HT1080 (cell line): ENCODE measurements around the gene UTF1. TPM values are rescaled to one million over a fixed set of nuclear protein-coding genes. Genes with fewer than 3 reads are reported as not detected.
"Not testable (repeated sequence)": the region's sequence is repeated elsewhere in the genome, so short reads cannot be mapped to it uniquely, and the experiment has no call there.

Experiments used
- DNase-seq: peaks from one replicate; pipeline ENCODE4 v3.0.0-alpha.2; 2015; ENCODE audit warnings: low read depth
- total RNA-seq: library from RNA; depleted of rRNA; stranded (reverse); fragments of >200 nt; shearing (Covaris generic); gene quantifications from 2 replicates; pipeline ENCODE4 v1.2.3, GENCODE V29; 2014

Gene UTF1
- total RNA-seq, 1 experiment from 2014 or later: not detected

DNA sequence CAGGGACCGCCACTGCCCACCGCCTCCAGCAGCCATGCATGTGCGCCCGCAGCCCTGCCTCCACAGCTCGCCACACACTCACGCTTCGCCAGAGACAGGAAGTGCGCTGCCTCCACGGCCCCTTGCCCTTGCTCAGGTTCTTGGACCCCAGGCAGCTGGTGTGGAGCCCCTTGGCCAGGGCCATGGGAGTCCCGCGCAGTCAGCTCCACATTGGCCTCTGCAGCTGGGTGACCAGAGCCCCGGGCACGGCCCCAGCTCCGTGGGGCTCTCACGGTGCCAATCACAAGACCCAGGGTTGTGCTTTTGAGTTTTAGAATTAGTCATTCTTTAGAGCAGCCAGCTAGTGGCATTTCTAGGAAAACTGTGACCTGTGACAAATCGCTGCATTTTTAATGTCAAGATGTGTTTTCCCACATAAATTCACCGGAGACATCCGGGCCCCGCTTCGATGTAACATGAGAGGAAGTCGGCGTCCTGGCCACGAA, 4.3 kb upstream of the UTF1 start:
- DNase-seq: no peak

DNA sequence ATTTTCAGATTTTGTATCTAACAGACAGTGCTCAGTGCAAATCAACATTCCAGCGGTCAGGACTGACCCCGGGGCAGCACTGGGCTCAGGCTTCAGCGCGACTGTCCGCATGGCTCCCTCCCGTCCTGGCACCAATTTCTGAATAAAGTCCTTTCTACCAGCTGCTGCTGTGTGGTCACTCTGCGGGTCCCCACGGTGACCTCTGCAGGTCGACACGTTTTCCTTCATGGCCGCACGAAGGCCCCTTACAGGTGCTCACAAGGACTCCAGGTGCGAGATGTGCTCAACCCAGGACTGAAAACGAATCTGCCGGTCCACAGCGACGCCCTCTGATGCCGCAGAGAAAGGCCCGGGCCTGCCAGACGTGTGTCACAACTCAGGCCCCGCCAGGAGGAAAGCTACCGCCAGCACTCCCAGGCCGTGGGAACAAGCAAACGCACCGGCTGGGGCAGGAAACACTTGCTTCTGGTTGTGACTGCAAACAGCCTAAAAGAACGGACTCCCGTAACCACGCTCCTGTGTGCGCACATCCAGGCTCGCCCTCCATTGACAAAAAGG, 3.7 kb upstream of the UTF1 start:
- no peak for DNase-seq

GRCh38 chr10:133227256-133227655, 2.8 kb upstream of the UTF1 start:
- no peak for DNase-seq

DNA sequence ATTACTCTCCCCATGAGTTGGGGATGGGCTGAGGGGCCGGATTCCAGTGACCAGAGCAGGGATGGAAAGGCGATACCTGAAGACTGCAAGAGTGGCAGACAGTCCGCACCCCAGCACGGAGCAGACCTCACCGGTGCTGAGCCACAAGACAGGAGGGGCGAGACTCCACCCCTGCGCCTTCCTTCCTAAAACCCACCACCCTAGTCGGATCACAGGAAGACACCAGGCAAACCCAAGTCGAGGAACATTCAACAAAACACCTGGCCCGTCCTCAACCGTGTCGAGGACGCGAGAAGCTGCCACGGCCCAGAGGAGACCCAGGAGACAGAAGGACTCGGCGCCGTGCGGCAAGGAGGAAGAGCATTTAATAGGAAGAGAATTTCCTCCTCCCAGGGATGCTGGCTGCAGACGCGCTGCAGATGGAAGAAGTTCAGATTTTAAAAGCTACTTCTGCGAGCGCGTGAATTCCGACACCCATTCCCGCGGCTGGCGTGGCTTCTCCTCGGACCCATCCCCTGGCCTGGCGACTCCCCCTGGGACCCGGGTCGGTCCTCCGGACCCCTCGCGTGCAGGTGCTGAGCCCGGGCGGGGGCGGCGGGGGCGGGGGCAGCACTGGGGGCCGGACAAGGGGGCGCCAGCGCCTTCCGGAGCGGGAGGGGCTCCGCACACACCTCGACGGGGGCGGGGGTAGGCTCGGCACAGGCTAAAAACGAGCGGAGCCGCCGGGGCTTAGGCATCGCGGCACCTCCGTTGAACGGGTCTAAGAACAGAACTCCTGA, 563 bp upstream of the UTF1 start:
- no peak for DNase-seq

- no peak for DNase-seq
These were observed 574 bp downstream of the UTF1 start for GRCh38 chr10:133230387-133231195.

GRCh38 chr10:133231244-133231945, 1.4 kb downstream of the UTF1 start:
- no peak for DNase-seq

DNA sequence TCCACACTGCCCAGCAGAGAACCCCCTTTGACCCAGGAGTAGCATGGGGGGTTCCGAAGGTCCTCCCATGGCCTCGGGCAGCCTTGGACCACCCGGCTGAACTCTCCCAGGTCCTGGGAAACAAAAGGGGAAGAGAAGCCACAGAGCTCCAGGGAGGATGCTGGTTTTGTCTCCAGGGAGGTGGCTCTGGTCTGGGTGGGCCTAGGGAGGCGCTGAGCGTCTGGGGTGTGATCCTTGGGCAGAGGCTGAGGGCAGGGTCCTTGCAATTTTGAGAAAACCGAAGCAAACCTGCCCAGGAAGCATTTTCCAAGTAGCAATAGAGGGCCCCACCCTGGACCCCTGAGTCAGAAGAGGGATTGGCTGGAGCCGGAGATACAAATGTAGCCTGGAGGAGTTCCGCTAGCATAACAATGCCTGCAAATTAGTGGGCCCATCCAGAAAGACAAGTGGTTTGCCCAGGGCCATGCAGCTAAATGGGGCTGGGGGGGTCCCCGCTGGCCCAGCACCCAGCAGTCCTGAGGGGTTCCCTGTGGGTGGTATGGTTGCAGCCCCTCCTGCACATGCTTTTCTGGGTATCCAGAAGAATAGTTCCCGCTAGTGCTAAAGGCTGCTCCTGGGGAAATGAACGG, 2.0 kb downstream of the UTF1 start:
- no peak for DNase-seq

DNA sequence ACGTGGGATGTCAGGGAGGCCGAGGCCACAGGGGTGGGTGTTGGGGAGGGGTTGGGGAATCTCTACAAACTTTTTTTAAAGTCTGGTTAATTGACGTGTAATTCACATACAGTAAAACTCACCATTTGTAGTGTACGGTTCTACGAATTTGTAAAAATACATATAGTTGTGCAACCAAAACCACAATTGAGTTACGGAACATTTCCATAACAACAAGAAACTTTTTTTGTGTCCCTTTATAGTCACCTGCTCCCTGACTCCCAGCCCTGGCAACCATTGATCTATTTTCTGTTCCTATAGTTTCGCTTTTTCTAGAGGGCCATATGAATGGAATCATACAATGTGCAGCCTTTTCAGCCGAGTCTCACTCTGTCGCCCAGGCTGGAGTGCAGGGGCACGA, 4.8 kb downstream of the UTF1 start:
- DNase-seq: not testable (repeated sequence)

DNA sequence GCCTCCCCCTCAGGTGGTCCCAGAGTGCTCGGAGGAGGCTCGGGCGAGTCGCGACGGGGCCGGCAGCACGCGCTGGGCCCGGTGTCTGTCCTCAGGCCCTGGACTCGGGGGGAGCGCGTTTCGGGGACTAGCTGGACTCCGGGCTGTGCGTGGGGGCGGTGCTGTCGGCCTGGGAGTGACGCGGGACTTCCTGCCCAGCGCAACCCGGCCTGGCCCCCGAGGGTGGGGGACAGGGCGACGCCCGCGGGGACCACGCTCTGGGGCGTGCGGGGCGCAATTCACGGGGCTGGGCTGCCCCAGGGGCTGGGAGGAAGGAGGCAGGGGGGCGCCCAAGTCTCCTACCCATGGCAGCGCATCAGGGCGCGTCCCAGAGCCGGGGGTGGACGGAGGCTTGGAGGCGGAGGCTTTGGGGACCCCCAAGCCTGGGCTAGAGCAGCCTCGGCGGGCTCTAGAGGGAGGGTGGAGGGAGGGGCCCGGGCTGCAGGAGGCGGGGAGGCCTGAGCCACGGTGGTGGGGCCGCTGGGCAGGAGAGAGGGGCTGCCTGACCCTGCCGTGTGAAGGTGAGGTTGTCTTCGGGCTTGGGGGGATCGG, 5.3 kb downstream of the UTF1 start:
- no peak for DNase-seq

GRCh38 chr10:133235932-133236331, 5.9 kb downstream of the UTF1 start:
- no peak for DNase-seq

- DNase-seq: no peak
These were observed 6.6 kb downstream of the UTF1 start for GRCh38 chr10:133236401-133237240.

- DNase-seq: no peak
These were observed 7.2 kb downstream of the UTF1 start for GRCh38 chr10:133237241-133237587.

- DNase-seq: no peak
These were observed 7.8 kb downstream of the UTF1 start, which contains the start of gene VENTX for GRCh38 chr10:133237588-133238465. Gene VENTX (plus strand): TSS chr10:133237855. CDS start chr10:133237915, 60 bp downstream.

GRCh38 chr10:133238466-133238804, 8.4 kb downstream of the UTF1 start:
- no peak for DNase-seq

DNA sequence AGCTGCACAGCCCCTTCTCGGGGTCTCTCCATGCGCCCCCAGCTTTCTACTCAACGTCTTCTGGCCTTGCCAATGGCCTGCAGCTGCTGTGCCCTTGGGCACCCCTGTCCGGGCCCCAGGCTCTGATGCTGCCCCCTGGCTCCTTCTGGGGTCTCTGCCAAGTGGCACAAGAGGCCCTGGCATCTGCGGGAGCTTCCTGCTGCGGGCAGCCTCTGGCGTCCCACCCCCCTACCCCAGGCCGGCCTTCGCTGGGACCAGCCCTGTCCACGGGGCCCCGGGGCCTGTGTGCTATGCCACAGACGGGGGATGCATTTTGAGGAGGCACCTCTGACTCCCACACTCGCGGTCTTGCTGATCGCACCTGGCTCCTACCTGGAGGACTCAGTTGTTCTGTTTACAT, 10.0 kb downstream of the UTF1 start:
- no peak for DNase-seq

GRCh38 chr10:133241501-133242205, 11.6 kb downstream of the UTF1 start:
- no peak for DNase-seq

DNA sequence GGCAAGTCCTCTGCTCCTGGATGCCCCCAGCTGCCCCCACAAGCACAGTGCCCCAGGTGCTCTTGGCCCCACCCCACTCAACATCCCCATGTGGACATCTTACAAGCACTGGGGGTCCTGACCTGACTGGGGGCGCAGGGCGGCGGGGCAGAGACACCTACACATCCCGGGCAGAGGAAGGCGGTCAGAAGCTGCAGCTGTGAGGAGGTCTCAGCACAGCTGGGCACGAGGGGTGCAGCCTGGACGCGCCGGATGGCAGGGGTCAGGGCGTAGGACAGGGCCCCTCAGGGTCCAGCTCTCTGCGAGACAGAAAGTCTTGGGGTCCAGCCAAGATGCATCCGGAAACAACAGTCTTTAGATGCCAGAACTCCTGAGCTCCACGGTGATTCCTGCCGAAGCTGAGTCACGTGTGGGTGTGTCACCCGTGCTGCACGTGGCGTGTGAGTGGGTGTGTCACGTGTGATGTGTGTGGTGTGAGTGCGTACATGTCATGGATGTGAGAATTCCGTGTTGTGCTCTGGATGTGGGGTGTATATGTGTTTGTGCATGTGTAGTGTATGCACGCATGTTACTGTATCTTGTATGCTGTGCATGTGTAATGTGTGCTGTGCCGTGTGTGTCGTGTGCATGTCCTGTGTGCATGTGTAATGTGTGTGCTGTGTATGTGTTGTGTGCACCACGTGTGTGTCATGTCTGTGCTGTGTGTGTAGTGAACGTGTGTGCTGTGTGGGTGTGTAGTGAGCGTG, 12.8 kb downstream of the UTF1 start:
- peak; percentile 40 for DNase-seq
